ENCODE measurements around the gene ZDHHC4.
"Not testable (repeated sequence)": the region's sequence is repeated elsewhere in the genome, so short reads cannot be mapped to it uniquely, and the experiment has no call there.

The ZDHHC4 gene

DNA sequence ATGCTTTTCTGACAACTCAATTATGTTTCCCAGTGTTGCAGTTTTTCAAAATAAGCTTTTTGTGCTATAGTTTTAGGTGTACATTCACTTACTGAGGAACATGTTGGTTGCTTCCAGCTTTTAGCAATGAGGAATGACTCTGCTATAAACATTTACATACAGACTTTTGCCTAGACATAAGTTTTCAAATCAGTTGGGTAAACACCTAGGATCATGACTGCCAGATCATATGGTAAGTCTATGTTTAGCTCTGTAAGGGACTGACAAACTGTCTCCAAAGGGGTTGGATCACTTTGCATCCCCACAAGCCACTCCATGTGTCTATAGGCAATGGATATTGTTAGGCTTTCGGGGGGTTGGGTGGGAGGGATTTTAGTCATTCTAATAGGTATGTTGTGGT is 15.1 kb upstream of the ZDHHC4 start:
- DNase-seq (ENCODE audit: low spot score) = no peak

DNA sequence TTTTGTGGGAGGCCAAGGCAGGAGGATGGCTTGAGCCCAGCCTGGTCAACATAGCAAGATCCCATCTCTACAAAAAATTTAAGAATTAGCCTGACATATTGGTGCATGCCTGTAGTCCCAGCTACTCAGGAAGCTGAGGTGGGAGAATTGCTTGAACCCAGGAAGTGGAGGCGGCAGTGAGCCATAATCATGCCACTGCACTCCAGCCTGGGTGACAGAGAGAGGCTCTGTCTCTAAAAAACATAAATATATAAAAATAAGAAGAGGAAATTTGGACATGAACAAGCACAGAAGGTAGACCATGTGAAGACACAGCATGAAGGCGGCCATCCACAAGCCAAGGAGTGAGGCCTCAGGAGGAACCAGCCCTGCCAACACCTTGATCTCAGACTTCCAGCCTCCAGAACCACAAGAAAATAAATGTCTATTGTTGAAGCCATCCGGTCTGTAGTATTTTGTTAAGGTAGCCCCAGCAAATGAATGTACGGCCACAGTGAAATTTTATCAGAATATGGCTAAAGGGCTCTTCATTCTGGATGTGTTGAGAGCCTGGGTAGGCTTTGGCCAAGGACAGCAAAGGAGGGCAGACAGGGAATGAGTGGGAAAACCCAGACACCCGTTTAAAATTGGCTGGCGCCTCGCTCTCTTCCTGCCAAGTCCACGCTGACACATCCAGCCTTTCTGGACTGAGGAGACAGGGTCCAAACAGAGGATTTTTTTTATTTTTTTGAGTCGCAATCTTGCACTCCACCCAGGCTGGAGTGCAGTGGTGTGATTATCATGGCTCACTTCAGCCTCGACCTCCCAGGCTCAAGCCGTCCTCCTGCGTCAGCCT is 13.1 kb upstream of the ZDHHC4 start:
- peak; percentile 15 for DNase-seq (ENCODE audit: low spot score)

- DNase-seq (ENCODE audit: low spot score) = no peak
These were observed 11.6 kb upstream of the ZDHHC4 start for GRCh38 chr7:6565655-6566054.

GRCh38 chr7:6567886-6568285 is 9.4 kb upstream of the ZDHHC4 start:
- DNase-seq (ENCODE audit: low spot score) = no peak

- no peak for DNase-seq (ENCODE audit: low spot score)
These were observed 6.0 kb upstream of the ZDHHC4 start for GRCh38 chr7:6571160-6571779.

GRCh38 chr7:6575281-6576023 is 1.8 kb upstream of the ZDHHC4 start:
- DNase-seq (ENCODE audit: low spot score) = no peak

DNA sequence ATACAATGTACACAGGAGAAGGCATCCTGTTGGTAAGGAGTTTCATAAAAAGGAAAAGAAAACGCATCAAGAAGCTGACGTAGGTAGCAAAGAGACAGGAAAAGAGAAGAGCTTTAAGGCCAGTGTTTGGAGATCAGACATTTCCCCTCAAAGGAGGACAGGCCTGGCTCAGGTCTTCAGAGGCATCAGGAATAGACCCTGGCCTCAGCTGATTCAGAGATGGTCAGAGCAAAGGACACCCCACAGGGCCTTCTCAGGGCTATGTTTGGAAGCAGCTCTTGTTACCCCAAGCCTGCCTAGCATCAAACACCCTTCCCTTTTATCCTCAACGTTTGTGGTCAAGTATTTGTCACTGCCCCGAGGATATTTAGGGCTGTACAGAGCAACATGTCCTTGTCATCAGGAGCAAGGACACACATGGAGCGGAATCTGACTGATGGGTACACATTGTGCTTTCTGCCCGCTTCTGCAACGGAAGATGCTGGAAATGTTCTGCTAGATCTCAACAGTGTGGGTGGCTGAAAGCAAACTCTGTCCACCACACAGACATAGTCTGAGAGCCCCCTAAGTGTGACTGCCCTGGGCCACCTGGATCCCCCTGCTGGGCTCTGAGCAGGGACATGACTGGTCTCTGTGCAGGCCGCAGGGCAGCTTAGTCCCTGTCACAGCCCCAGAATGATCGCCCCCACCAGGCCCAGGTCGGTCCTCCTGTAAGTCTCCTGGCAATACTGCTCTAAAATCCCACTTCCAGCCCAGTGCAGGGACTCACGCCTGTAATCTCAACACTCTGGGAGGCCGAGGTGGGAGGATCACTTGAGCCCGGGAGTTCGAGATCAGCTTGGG is 1.0 kb upstream of the ZDHHC4 start:
- DNase-seq (ENCODE audit: low spot score) = no peak

- not testable (repeated sequence) for DNase-seq (ENCODE audit: low spot score)
These were observed 336 bp upstream of the ZDHHC4 start for GRCh38 chr7:6576867-6577368.

- no peak for DNase-seq (ENCODE audit: low spot score)
These were observed 1.1 kb downstream of the ZDHHC4 start for GRCh38 chr7:6578114-6579084.

DNA sequence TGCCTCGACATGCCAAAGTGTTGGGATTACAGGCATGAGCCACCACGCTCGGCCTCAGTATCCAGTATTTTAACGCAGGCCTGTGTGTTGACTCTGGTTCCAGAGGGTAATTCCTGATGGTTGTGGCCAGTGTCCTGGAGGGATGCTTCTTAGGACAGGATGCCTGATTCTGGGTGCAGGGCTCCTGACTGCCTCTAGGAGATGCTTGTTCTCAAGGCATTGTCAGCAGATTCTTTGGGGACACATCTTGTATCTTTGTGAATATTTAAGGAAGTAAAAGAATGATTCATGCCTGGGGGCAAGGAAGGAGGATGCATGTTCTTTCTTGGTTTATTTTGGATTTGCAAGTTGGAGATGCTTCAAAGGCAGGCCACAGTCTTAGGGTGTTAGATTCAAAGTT is 2.2 kb downstream of the ZDHHC4 start:
- no peak for DNase-seq (ENCODE audit: low spot score)

GRCh38 chr7:6585746-6586432 is 8.6 kb downstream of the ZDHHC4 start:
- not testable (repeated sequence) for DNase-seq (ENCODE audit: low spot score)

- DNase-seq (ENCODE audit: low spot score) = no peak
These were observed 11.3 kb downstream of the ZDHHC4 start for GRCh38 chr7:6588566-6588965.

DNA sequence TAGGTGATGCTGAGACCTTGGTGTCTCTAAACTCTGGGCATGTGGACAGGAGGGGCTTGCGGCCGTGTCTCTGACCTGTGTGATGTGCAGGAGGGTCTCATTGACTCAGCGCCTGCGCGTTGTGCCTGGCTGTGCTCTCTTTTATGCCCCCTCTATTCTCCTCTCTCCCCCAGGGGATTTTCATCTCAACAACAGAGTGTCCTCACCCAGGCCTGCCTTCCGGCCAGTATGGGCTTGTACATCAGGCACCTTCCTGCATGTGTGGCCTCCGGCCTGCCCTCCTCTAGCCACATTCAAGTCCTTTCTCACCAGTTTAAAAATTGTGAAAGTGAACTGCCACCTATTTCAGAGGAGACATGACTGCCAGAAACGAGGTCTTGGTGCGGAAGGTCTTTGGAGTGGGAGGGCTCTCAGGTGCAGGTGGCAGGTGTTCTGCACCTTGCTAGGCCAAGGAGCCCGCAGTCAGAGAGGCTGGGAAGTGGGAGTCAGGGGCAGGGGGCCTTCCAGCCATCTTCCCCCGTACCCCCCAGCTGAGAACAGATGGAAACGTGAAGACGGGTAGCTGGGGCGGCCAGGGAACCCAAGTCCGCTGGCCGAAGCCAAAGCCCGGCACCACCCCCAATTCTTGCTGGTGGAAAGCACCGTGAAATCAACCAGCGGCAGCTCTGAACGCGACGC is 12.0 kb downstream of the ZDHHC4 start:
- DNase-seq (ENCODE audit: low spot score) = no peak

- peak; percentile 44 for DNase-seq (ENCODE audit: low spot score)
These were observed 12.8 kb downstream of the ZDHHC4 start, which contains the start of gene INTS15 for GRCh38 chr7:6589829-6590644. TSS of gene INTS15 (plus strand) at chr7:6590021. CDS start at chr7:6590284, 263 bp downstream.

DNA sequence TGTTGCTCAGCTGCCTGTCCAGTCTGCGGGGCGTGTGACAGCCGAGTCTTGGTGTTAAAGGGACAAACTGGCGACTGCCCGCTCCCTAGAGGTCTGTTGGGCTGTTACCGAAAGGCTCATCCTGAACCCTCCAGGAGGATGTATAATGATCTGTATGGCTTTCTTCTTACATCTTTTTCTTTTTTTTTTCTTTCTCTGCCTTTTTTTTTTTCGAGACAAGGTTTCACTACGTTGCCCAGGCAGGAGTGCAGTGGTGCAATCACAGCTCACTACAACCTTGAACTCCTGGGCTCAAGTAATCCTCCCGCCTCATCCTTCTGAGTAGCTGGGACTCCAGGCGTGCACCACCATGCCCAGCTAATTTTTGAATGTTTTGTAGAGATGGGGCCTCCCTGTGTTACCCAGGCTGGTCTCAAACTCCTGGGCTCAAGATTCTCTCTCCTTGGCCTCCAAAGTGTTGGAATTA is 13.4 kb downstream of the ZDHHC4 start:
- no peak for DNase-seq (ENCODE audit: low spot score)

GRCh38 chr7:6600093-6600492 is 22.8 kb downstream of the ZDHHC4 start:
- no peak for DNase-seq (ENCODE audit: low spot score)

- DNase-seq (ENCODE audit: low spot score) = no peak
These were observed 27.2 kb downstream of the ZDHHC4 start for GRCh38 chr7:6604458-6604857.

GRCh38 chr7:6606866-6607583 is 29.8 kb downstream of the ZDHHC4 start:
- DNase-seq (ENCODE audit: low spot score) = no peak
